ENCODE data around the gene ABHD6. TPM values are rescaled to one million over a fixed set of nuclear protein-coding genes. Genes with fewer than 3 reads are reported as not detected.

ABHD6 gene
- total RNA-seq, 1 experiment from 2014 or later = 12.7 TPM

GRCh38 chr3:58340594-58341244 lies 103.1 kb downstream of the ABHD6 start:
- no TSS peak for BruUV-seq (replicated peaks)

More at GRCh38 chr3:58340594-58341244, 103.1 kb downstream of the ABHD6 start:
- no peaks in the 10 kb centered on the region for H3K9me3 ChIP-seq (ENCODE audit: control insufficient read depth in 1 of 2, insufficient read depth in 1 of 2, low read depth in 1 of 2, low read length in 2 of 2)
- H3K27me3 ChIP-seq (ENCODE audit: insufficient read depth, low read length) = no peaks in the 10 kb centered on the region
- no peak overlapping the region for H3K4me2 ChIP-seq (ENCODE audit: low read length)
- ChIA-PET POLR2A (no interaction called here), RAD21 (ENCODE audit: low non-redundant PET in 1 of 2, low total read pairs in 2 of 2, uncharacterized antibody in 2 of 2, unreplicated experiment in 2 of 2) (no interaction called here), CTCF (no interaction called here)
- no peaks in the 10 kb centered on the region for H3K9me2 ChIP-seq (ENCODE audit: insufficient read depth)
- no peak overlapping the region for H3K4me3 ChIP-seq (replicated peaks in 1 of 2; ENCODE audit: low read depth in 1 of 2, low read length in 2 of 2)
- H3K79me2 ChIP-seq (ENCODE audit: insufficient read depth, low read length) = no peaks in the 10 kb centered on the region
- H3K36me3 ChIP-seq (ENCODE audit: control insufficient read depth in 1 of 2, insufficient read depth in 2 of 2, low read length in 2 of 2) = no peaks in the 10 kb centered on the region
- ATAC-seq = no peak
- TF ChIP-seq POLR2A (IDR thresholded peaks at IDR 0.05; ENCODE audit: borderline replicate concordance, extremely low read depth, insufficient read depth, insufficient read length) = no peak
- no peak for TF ChIP-seq SIN3A (IDR thresholded peaks at IDR 0.05; ENCODE audit: low read depth)
- no peak for TF ChIP-seq ELF1 (IDR thresholded peaks at IDR 0.05; ENCODE audit: borderline replicate concordance, low read depth)
- TF ChIP-seq EZH2 (IDR thresholded peaks at IDR 0.05) = no peak
- no peak for TF ChIP-seq EGR1 (IDR thresholded peaks at IDR 0.05; ENCODE audit: low read depth)
- TF ChIP-seq EZH2phosphoT487 (IDR thresholded peaks at IDR 0.05; ENCODE audit: borderline replicate concordance) = no peak
- TF ChIP-seq POLR2AphosphoS5 (IDR thresholded peaks at IDR 0.05; ENCODE audit: low read depth, low read length) = no peak
- no peak for TF ChIP-seq REST (IDR thresholded peaks at IDR 0.05; ENCODE audit: low read depth)
- no peak for TF ChIP-seq ZNF274 (IDR thresholded peaks at IDR 0.05; ENCODE audit: low read depth, low read length)
- no peak for TF ChIP-seq CEBPB (IDR thresholded peaks at IDR 0.05; ENCODE audit: low read depth)
- no peak for TF ChIP-seq ATF3 (IDR thresholded peaks at IDR 0.05)
- TF ChIP-seq FOSL1 (IDR thresholded peaks at IDR 0.05; ENCODE audit: low read depth) = no peak
- no peak for TF ChIP-seq JUND (IDR thresholded peaks at IDR 0.05)
- H3K9ac ChIP-seq (ENCODE audit: low read length) = no peak overlapping the region
- no peak overlapping the region for H2AFZ ChIP-seq (ENCODE audit: low read depth, low read length, poor library complexity, severe bottlenecking)
- H3K27ac ChIP-seq (ENCODE audit: low read depth, low read length) = no peak overlapping the region
- no peak for DNase-seq (ENCODE audit: low read depth, low spot score)
- intact Hi-C loops (cut with micrococcal nuclease) = no loop called here
- no peaks in the 10 kb centered on the region for H4K20me1 ChIP-seq (ENCODE audit: insufficient read depth)
- peaks cover 0 to 3% of the 10 kb centered on the region in 2 experiments; a peak in 2 of 4 replicates for H3K4me1 ChIP-seq (ENCODE audit: control insufficient read depth in 1 of 2, insufficient read depth in 2 of 2, low read length in 2 of 2)
